CD4-positive, alpha-beta T cell treated with Interleukin-12 subunit alpha and Interleukin-12 subunit beta, for 1 hour (primary cell): Measurements from ENCODE around the gene WSCD1.

Experiments used
- DNase-seq: peaks from one replicate; pipeline ENCODE4 v3.0.0-alpha.2; 2020

The WSCD1 gene

DNA sequence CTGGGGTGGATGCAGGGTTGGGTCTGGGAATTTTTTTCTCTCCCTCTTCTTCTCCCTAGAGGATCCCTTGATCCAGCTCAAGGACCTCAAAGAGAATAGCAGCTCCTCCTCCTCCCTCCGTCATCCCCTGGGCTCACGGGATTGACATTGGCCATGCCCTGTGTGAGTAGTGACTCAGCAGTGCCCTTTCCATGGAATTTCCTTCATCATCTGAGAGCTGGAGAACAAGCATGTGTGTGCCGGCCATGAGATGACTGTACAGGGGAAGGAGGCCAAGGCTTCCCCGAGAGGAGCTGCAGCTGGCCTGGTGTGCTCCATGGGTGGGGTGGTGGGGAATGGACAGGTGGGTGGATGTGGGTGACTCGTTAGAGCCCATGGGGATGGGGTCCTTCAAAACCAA lies 8.9 kb upstream of the WSCD1 start:
- DNase-seq, result no peak

DNA sequence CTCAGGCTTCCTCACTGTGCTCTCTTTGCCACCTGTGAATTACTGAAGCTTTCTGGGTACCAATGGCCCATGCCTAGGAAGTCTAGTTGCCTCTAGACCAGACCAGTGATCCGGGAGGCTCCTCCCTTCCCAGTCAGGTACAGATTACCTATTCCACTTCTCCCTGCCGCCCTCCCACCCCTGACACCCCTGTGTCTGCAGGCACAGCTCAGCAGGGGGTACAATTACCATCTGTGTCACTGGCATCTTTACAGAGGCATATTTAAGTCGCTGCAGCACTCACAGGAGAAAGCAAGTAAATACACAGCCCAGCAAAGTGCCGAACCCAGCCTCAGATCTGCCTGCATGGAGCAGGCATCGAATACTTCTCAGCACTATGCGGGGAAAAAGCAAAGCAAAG lies 5.3 kb upstream of the WSCD1 start:
- no peak for DNase-seq

DNA sequence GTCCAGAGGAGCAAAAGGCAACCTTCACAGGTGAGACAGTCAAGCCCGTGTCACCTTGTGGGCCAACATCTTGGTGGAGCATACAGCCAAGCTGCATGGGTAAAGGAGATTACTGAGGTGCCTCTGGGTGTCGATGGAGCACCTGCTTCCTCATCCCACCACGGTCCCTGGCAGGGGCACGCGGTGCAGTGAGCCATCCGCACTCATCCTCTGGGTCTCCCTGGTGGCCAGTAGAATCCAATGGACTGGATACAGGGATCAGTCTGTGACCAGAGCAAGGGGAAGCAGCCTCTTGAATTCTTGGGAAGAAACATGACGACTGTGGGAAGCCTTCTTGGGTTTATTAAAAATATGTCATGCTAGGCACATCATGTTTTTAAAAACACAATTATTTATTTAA lies 4.8 kb upstream of the WSCD1 start:
- DNase-seq, result no peak

DNA sequence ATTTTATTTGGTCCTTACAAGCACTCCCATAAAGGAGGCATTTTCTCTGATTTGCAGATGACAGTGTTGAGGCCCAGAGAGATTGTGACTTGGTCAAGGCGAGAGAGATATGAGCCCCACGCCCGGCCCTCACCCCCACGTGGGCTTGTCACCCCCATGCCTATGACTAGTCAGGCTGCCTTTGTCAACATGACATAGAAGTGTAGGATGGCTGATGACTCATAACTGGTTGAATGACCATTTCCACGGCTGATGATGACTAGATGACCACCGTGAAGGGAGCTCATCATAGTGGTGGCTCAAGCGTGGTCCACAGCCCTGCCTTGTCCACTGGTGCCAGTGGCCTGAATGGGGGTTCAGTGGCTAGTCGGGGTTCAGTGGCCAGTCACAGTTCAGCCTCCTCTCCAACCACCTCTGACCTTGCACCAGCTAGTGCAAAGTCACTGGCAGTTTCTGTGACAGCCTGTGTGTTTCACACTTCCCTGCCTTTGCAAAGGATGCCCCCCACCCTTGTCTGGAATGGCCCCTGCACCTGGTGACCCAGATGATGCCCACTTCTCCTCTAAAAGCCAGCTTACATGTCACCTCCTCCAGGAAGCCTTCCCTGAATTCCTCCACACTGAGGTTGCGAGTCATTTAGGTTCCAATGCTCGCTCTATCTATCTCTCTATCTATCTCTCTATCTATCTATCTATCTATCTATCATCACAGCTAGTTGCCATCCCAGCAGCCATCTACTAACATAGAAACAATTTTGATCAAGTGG lies 3.8 kb upstream of the WSCD1 start:
- no peak for DNase-seq

DNA sequence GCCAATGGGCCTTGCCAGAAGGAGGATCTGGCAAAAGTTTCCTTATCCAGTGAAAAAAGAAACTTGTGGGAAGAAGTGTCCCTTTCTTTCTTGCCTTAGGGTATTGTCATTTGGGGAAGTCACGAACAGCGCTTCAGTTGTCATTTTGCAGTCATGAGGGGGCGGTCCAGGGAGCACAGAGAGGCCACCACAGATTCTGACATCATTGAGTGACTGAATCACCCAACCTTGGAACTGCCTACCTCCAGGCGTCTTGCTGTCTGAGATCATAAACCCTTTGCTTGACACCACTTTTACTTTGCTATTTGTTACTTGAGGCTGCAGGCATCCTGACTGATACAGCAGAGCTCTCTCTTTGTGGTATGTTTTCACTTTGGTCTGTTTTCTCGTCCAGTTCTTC lies 3.1 kb upstream of the WSCD1 start:
- no peak for DNase-seq

DNA sequence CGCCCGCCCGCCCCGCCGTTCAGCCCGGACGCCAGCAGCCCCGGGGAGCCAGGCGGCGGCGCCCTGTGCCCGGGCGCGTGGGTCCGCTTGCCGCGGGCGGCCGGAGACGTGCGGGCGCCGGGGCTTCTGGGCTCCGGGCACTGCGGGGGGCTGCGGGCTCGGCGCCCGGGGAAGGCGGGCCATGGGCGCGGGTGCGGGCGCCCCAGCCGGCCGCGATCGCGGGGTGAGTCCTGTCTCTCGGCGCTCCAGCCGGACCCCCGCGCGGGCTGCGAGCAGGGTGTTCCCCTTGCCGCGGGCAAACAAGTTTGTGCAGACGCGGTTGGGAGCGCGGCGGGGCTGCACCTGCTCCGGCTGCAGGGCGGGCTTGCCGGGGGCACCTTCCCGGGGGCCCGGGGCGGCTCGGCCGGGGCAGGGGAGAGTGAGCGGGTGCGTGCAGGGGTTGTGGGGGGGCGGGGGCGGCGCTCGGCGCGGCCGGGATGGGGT lies 292 bp downstream of the WSCD1 start:
- no peak for DNase-seq

DNA sequence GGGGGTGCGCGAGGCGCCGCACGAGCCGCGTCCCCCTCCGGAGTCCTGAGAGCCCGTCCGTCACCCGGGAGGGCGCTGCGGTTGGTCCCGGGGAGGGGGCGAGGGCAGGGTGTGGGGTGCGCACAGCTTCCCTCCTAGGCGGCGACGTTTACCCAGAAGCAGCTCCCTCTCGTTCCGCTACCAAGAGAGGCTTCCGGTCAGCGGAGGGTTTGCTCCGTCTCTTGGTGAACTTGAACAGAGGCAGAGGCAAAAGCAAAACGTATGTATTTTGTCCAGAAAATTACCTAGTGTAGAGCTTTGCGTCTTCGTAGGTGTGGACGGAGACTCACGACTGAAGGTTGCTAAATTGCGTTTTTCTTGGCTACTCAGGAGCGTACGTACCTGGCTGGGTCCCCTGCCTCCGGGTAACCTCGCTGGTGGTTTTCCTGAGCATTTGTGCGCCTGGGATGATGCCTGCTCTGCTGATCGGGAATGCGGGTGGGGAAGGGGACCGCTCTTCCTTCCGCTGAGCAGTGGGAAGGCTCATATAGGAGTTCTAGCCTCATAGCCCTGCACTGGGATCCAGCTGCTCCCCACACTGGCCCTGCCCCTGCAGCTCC lies 833 bp downstream of the WSCD1 start:
- no peak for DNase-seq

DNA sequence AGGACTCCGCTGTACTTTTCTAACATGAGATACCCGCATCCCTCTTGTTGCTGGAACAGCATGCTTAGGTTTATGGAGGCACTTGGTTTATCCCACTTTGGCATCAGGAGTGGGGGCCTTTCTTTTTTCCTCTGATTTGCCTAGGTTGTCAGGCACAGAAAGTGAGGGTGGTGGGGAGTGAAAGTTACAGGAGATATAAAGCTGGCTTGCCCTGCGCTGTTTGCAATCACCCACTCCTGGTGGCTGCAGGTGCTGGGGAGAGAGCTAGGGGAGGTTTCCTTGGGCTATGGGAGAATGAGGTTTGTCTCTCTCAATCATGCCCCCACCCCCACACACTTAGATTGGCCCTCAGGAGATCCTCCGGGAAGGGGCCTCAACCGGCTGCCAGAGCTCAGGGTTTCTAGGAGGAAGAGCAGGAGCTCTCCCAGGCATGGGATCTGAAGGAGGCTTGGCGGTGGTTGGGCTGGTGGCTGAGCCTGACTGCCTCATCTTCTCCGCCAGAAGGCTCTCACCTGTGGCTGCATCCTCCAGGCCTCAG lies 1.4 kb downstream of the WSCD1 start:
- no peak for DNase-seq

DNA sequence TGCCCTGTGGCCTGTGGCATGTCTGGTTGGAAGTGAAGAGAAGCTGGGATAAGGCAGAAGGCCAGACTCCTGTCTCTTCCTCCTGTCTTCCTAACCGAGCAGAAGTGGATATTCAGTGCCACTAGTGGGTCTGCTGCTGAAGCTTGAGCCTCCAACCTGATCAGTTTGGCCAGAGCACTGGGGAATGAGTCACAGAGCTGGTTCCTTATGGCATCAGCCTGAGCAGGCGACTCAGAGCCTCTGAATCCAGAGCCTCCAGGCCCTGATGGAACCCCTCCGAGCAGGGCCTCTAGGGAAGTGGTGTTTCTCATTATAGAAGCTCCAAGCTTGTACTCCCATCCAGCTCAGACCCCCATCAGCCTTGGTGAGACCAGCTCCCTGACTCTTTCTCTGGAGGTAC lies 2.0 kb downstream of the WSCD1 start:
- no peak for DNase-seq

DNA sequence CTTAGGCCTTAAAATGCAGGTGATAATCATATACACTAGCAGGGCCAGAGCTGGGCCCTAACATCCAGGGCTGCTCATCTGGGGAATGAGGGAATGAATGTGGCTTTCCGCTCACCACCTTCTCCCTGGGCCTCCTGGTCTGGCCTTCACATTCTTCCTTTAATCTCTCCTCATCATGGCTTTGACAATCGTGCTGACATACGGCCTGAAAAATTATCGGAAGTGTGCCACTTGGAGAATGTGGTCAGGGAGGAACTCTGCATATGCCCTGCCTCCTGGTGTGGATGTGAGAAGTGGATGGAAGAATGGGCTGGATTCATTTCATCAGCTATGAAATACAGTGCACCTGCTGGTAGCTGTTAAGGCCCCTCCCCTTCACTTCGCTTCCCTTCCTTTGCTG lies 2.4 kb downstream of the WSCD1 start:
- no peak for DNase-seq

DNA sequence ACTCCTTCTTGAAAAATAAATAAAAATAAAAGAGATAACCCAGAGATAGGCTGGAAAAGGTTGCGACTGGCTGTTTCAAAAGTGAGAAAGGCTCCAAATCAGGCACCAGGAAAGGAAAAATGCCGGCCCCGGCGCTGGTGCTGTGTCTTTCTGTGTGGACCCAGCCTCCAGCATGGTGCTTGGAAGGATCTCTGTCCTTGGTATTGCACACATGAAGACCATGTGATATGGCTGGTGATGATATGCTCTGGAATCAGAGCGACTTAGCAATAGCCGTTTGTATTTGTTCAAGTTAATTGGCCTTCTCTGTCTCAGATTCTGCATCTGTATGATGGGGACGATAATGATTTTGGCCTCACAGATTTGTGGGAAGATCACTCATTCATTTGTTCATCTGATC lies 3.4 kb downstream of the WSCD1 start:
- DNase-seq, result no peak

DNA sequence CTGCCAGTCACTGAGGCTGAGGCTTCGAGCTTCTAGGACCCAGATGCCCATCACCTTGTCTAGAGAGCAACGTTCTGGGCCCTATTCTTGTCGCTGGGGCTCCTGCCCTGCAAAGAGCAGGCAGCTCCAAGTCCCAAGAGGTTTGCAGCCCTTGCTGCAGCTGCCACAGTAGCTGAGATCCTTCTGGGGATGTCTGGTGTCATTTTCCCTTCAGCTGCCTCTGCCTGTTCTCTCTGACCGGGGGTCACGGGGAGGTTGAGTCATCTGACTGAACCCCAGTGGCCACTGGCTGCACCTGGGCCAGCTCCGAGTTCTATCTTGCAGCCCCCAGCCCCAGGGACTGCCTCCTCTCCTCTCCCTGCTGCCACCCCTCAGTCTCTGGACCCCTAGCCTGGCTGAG lies 4.9 kb downstream of the WSCD1 start:
- no peak for DNase-seq

DNA sequence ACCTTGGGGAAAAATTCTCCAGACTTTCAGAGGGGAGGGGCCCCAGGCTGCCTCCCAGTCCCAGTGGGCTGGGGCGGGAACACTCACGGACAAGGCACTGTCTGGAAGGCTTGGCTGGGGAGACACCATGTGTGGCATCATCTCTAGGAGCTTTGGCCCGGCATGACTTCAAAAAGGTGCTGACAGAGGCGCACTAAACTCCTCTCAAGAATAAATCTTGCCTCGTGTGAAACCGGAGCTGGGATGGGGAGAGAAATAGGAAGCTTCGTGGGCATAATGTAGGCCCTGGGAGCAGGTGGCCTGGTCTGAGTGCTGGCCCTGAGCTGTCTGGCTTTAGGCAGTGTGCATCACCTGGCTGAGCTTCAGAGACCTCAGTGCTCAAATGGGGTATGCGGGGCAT lies 5.7 kb downstream of the WSCD1 start:
- no peak for DNase-seq

DNA sequence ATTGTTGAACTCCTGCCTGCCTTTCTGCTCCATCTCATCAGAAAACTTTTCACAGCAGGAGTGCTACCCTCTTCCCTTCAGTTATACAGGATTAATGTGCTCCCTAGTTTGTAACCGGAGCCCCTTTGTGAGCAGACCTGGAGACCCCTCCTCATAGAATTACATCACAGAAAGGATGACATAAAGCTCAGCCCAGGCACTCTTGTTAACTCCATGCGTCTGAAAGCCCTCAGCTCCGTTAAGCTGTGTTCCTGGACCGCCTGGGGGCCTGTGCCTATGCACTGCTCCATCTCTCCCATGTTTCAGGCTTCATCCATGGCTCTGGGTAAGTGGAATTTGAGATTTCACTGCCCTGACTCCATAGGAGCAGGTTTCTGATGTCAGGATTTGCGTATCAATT lies 7.6 kb downstream of the WSCD1 start:
- no peak for DNase-seq

DNA sequence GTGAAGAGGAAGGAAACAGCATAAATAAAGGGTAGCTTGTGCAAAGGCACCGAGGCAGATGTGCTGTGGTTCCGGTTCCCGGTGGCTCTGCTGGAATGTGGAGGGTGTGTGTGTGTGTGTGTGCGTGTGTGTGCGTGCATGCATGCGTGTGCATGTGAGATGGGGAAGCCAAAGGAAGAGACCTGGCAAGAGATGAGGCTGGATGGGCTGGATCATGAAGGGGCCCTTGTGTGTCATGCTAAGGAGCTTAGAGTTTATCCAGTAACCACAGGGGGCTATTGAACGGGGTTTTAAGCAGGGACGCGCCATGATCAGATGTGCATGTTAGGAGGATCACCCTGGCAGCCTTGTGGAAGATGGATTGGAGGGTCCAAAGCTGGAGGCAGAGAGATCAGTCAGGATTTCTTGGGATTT lies 8.3 kb downstream of the WSCD1 start:
- no peak for DNase-seq

DNA sequence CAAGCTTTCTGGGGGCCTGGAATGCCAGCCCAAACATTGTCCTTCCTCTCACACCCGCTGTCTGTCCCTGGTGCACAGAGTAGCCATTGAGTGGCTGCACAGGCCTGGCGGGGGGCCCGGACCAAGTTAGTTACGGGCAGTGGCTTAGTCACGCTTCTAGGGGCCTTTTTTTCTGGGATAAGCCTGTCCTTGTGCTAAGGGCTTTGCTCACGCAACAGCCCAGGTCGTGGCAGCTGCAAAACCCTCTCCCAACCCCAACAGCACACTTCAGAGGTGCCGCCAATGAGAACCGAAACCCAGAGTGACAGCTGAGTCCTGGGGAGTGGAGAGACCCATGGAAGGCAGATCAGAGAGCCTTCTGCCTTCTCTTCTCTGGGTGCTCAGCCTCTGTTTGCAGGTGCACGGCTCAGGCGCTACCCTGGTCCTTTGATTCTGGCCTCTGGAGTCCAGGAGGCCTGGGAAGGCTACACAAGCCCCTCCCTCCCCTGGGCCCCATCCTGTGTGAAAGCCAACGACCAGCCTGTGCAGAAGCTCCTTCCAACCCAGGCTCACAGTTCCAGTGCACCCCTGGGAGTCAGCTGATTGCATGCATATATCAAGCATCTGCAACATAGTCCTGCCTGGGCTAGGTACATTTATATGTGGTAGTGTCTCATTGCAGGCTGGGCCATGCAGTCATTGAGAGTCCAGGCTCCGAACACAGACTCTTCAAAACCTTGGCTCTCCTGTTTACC lies 9.1 kb downstream of the WSCD1 start:
- DNase-seq, result no peak

DNA sequence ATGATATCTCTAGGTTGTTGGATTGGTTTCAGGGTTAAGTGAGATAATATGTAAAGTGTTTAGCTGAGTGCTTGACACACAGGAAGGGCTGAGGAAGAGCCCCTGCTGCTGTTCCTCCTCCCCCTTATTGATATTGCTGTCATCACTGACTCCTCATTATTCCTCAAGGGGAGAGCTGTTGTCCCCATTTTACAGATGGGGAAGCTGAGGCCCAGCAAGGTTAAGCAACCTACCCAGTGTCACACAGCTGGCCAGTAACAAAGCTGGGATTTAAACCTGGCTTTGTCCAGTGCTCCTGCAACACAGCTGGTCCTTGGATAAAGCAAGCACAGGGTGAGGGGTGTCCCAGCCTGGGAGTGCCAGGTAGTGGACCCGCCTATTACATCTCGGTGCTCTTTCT lies 9.8 kb downstream of the WSCD1 start:
- DNase-seq, result no peak

DNA sequence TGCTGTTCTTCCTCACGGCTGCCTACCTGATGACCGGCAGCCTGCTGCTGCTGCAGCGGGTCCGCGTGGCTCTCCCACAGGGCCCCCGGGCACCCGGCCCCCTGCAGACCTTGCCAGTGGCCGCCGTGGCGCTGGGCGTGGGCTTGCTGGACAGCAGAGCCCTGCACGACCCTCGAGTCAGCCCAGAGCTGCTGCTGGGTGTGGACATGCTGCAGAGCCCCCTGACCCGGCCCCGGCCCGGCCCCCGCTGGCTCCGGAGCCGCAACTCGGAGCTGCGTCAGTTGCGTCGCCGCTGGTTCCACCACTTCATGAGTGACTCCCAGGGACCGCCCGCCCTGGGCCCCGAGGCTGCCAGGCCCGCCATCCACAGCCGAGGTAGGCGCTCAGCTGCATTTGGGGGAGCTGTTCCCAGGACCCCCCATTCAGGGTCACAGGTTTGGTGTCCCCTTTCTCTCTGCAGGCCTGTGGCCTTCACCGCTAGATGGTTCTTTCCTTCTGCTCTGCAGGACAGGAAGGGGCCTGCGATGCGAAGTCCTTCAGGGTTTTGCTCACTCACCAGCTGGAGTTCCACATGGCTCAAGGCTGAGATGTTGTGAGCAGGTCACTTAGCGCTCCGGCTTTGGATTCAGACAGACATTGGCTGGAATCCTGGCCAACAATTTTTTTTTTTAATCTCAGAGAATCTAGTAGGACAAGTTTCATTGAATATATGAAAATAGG lies 10.7 kb downstream of the WSCD1 start:
- no peak for DNase-seq

DNA sequence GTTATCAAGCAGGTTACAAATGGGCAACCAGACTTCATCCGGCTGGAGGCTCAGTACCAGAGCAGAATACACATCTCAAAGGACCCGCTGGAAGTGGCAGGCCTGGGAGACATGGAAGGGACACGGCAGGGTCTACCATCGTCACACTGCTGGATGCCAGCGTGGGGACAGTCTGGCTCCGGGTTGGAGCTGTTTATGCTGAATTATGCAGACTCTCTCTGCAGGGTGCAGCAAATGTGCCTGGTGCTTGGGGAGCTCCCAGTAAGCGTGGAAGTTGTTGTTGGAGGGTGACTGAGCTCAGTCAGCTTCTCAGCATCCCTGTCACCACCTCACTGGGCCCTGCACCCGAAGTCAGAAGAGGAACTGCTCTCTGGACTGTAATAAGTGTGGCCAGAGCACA lies 12.2 kb downstream of the WSCD1 start:
- DNase-seq, result no peak

DNA sequence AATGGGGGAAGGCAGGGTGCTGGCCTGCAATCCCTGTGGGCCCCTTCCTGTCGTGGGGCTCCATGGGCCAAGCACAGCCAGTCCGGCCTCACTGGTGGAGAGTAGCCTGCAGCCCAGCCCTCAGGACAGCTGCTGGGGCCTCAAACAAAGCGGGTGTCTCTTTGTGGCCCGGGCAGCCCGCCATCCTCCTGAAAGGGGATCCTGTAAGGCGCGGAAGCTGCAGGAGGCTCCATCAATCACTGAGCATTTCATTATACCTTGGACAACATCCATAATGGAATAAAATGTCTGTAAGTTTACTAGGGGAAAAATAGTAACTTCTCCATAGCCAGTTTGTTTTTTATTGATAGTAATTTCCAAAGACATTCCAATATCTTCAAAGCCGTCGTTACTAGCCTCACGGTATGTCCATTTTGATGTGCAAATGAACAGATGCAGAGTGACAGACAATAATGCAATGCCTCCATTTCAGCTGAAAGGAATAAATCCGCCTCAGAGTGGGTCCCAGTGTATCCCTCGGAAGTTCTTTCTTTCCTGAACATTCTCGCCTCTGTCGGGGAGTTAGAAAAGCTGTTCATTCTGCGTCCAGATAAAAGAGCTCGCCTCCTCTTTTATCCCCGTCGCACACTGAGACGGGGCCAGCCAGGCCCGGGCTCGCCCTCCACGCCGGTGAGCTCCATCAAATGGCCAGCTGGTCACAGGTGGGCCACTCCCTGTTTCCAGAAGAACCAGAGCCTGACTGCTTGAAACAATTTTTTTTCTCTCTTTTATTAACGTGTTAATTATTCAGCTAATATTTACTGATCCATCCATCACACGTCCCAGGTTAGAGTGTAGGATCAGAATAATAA lies 14.4 kb downstream of the WSCD1 start:
- DNase-seq, result no peak

DNA sequence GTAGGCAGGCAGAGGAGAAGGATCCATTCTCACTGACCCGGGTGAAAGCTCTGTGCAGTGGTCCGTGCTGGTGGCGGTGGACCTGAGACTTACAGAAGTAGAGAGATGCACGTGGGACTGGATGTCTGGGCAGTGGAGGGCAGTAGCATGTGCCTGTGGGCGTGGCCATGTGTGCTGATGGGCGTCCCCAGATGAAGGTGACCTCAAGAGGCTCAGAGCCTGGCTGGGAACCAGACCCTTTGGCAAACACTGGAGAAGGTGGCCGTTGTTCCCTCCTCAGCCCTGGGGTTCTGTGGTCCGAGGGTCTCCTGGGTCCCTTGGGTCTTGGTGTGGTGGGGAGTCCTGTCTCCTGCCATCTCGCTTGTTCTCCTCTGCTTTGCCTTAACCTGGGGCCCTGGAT lies 15.6 kb downstream of the WSCD1 start:
- no peak for DNase-seq
